K562 (cell line): ENCODE results near the gene CBX2. TPM values are rescaled to one million over a fixed set of nuclear protein-coding genes. Genes with fewer than 3 reads are reported as not detected.

Source experiments
- ARNT ChIP-seq, 2 experiments: fragments of 450-650 bp; IDR thresholded peaks; 2 replicates each; pipeline ENCODE4 v1.6.1; 2016; ENCODE audit warnings: mild to moderate bottlenecking in 1 of 2
- CLOCK ChIP-seq: fragments of 250-450 bp; sonication (Bioruptor Pico); IDR thresholded peaks from 2 replicates; pipeline ENCODE4 v1.4.0; 2020; ENCODE audit warnings: mild to moderate bottlenecking, moderate library complexity, borderline replicate concordance
- CREB3 ChIP-seq: fragments of 450-650 bp; conservative IDR thresholded peaks from 2 replicates; pipeline ENCODE4 v1.6.1; 2016; ENCODE audit warnings: missing genetic modification characterization, low read depth, mild to moderate bottlenecking, missing compliant biosample characterization, moderate library complexity
- FOXJ3 ChIP-seq: sonication (generic); formaldehyde crosslinking; IDR thresholded peaks from 2 replicates; pipeline ENCODE4 v1.4.0; 2020; ENCODE audit warnings: mild to moderate bottlenecking, missing genetic modification reagents
- HMBOX1 ChIP-seq: sonication (generic); IDR thresholded peaks from 2 replicates; pipeline ENCODE4 v1.6.1; 2016
- ID3 ChIP-seq, 2 experiments: fragments of 250-450 bp in 1 of 2; fragments of 450-650 bp in 1 of 2; sonication (Bioruptor Pico) in 1 of 2; IDR thresholded peaks; 2 replicates each; pipeline versions ENCODE4 v1.6.1 to v1.8.0; 2016 to 2021; ENCODE audit warnings: mild to moderate bottlenecking in 2 of 2, moderate library complexity in 2 of 2, missing compliant biosample characterization in 1 of 2, missing genetic modification characterization in 1 of 2
- LARP7 ChIP-seq: fragments of 450-650 bp; IDR thresholded peaks from 2 replicates; pipeline ENCODE4 v1.6.1; 2016
- NFIX ChIP-seq: fragments of 250-450 bp; sonication (Bioruptor Pico); IDR thresholded peaks from 2 replicates; pipeline ENCODE4 v1.4.0; 2020; ENCODE audit warnings: low read depth, mild to moderate bottlenecking, moderate library complexity
- RAD21 ChIP-seq, 2 experiments: fragments of 250-450 bp in 1 of 2; fragments of 450-650 bp in 1 of 2; sonication (Bioruptor Pico) in 1 of 2; formaldehyde crosslinking in 1 of 2; IDR thresholded peaks in 1 of 2; conservative IDR thresholded peaks in 1 of 2; 2 replicates each; pipeline versions ENCODE4 v1.4.0 to v1.8.0; 2020 to 2022; ENCODE audit warnings: mild to moderate bottlenecking in 2 of 2, moderate library complexity in 1 of 2
- SIX5 ChIP-seq, 2 experiments: IDR thresholded peaks; 2 replicates each; pipeline ENCODE4 v1.6.1; 2011; ENCODE audit warnings: low read length in 2 of 2, borderline replicate concordance in 1 of 2, low read depth in 1 of 2, mild to moderate bottlenecking in 1 of 2, moderate library complexity in 1 of 2; ENCODE audit not compliant: insufficient read depth in 1 of 2
- SLC30A9 ChIP-seq: fragments of 250-450 bp; sonication (Bioruptor Pico); IDR thresholded peaks from 2 replicates; pipeline ENCODE4 v1.8.0; 2022; ENCODE audit warnings: mild to moderate bottlenecking, moderate library complexity
- ZBTB5 ChIP-seq: fragments of 450-650 bp; IDR thresholded peaks from 2 replicates; pipeline ENCODE4 v1.6.1; 2017; ENCODE audit warnings: antibody characterized with exemption
- ZFP36 ChIP-seq: fragments of 150-350 bp; IDR thresholded peaks from 2 replicates; pipeline ENCODE4 v1.6.1; 2018; ENCODE audit warnings: low read length, low read depth; ENCODE audit not compliant: partially characterized antibody
- ZNF24 ChIP-seq: fragments of 450-650 bp; IDR thresholded peaks from 2 replicates; pipeline ENCODE4 v1.6.1; 2016
- ZNF551 ChIP-seq: fragments of 250-450 bp; sonication (Bioruptor Pico); IDR thresholded peaks from 2 replicates; pipeline ENCODE4 v1.5.0; 2021; ENCODE audit warnings: mild to moderate bottlenecking, moderate library complexity
- ZNF668 ChIP-seq: fragments of 250-450 bp; sonication (Bioruptor Pico); IDR thresholded peaks from 2 replicates; pipeline ENCODE4 v1.8.0; 2022; ENCODE audit warnings: mild to moderate bottlenecking, inconsistent platforms
- ZNF740 ChIP-seq, 3 experiments: fragments of 200-800 bp in 1 of 3; sonication (Bioruptor generic) in 1 of 3; sonication (generic) in 1 of 3; formaldehyde crosslinking in 1 of 3; IDR thresholded peaks; 2 replicates each; pipeline versions ENCODE4 v1.6.1 to v1.8.0; 2016 to 2022; ENCODE audit warnings: mild to moderate bottlenecking in 2 of 3, missing compliant biosample characterization in 2 of 3, missing genetic modification characterization in 2 of 3, missing genetic modification reagents in 1 of 3
- polyA plus RNA-seq, 8 experiments: library from polyadenylated mRNA; depleted of rRNA in 4 of 8; stranded (reverse) in 5 of 8; unstranded in 3 of 8; fragments of >200 nt; fragmentation: Nextera tagmentation in 2 of 8; fragmentation: Illumina TruSeq in 1 of 8; extraction: Ambion mirVana in 2 of 8; extraction: Trizol in 1 of 8; gene quantifications; 2 replicates each; pipeline versions ENCODE4 v1.2.1 to v1.2.3, GENCODE V29; 2011 to 2014; ENCODE audit warnings: inconsistent platforms in 1 of 8, missing spikeins in 1 of 8
- total RNA-seq, 7 experiments: library from RNA; depleted of rRNA in 6 of 7; stranded (reverse); fragments of >200 nt in 6 of 7; fragmentation: Illumina TruSeq in 2 of 7; extraction: Trizol in 2 of 7; gene quantifications; 2 replicates each; pipeline versions ENCODE4 v1.2.1 to v1.2.3, GENCODE V29; 2011 to 2021; ENCODE audit warnings: low replicate concordance in 1 of 7

CBX2 gene
- total and polyA plus RNA-seq, 9 of the 15 experiments (the other 6 are each of a cell fraction or from before 2014, with no cell fraction given) = 0.66 to 26.9 (median 13.9) TPM

- no peak for TF ChIP-seq CREB3 (tag)
- TF ChIP-seq CLOCK = no peak
- TF ChIP-seq ZNF668 (CRISPR knock-in tag) = no peak
- TF ChIP-seq ID3 (CRISPR knock-in tag; IDR thresholded peaks at IDR 0.05) = no peak
- no peak for TF ChIP-seq ID3 (tag; IDR thresholded peaks at IDR 0.05)
- TF ChIP-seq ZNF551 (CRISPR knock-in tag) = no peak
- peak; percentile 46; the same call in 1 of the 2 replicates for TF ChIP-seq ZNF740 (CRISPR knock-in tag; IDR thresholded peaks at IDR 0.05)
- peak in 1 of 2 experiments; percentile 69; a peak in 2 of 4 replicates for TF ChIP-seq ZNF740 (tag; IDR thresholded peaks at IDR 0.05)
- TF ChIP-seq NFIX (CRISPR knock-in tag) = no peak
- no peak for TF ChIP-seq SIX5 (IDR thresholded peaks at IDR 0.05; ENCODE audit: borderline replicate concordance in 1 of 2, insufficient read depth in 1 of 2, low read depth in 1 of 2, low read length in 2 of 2)
- no peak for TF ChIP-seq LARP7
- TF ChIP-seq ZFP36 = no peak
- no peak for TF ChIP-seq SLC30A9 (CRISPR knock-in tag)
- TF ChIP-seq FOXJ3 (CRISPR knock-in tag) = no peak
- 0 out of 4 replicates have a peak, but pooled peaks of 1 of the 2 experiments have one; percentile 7 for TF ChIP-seq RAD21 (CRISPR knock-in tag; conservative IDR thresholded peaks at IDR 0.05 in 1 of 2, IDR thresholded peaks at IDR 0.05 in 1 of 2)
- no peak for TF ChIP-seq HMBOX1
- TF ChIP-seq ZBTB5 = no peak
- no peak for TF ChIP-seq ZNF24
- TF ChIP-seq ARNT (IDR thresholded peaks at IDR 0.05) = no peak
Measured at GRCh38 chr17:79833744-79834564, 56.0 kb downstream of the CBX2 start (continued).
